ENCODE results near the gene SLC16A7. TPM values are rescaled to one million over a fixed set of nuclear protein-coding genes. Genes with fewer than 3 reads are reported as not detected.

Gene SLC16A7
- total RNA-seq, 1 donor from 2014 or later = 2.9 TPM

- no peak overlapping the region for H3K27ac Mint-ChIP-seq (ENCODE audit: unreplicated experiment)
- DNase-seq (ENCODE audit: low read depth, low spot score) = no peak
- no peak overlapping the region for H3K4me3 Mint-ChIP-seq
- H3K27me3 Mint-ChIP-seq (ENCODE audit: low read depth) = no peaks in the 10 kb centered on the region
- TF ChIP-seq CTCF (conservative IDR thresholded peaks at IDR 0.05) = no peak
- H3K4me1 Mint-ChIP-seq = no peaks in the 10 kb centered on the region
- H3K36me3 Mint-ChIP-seq (ENCODE audit: low read depth) = peaks cover 7% of the 10 kb centered on the region
- peaks cover 17% of the 10 kb centered on the region for H3K9me3 Mint-ChIP-seq
Measured at GRCh38 chr12:59645242-59645641, 49.4 kb downstream of the SLC16A7 start.

GRCh38 chr12:59646636-59647035 is 50.8 kb downstream of the SLC16A7 start:
- Mint-ChIP-seq H3K27me3 (ENCODE audit: low read depth) (no peaks in the 10 kb centered on the region), H3K36me3 (ENCODE audit: low read depth) (peaks cover 7% of the 10 kb centered on the region), H3K4me1 (no peaks in the 10 kb centered on the region)

GRCh38 chr12:59649203-59649602 is 53.4 kb downstream of the SLC16A7 start:
- DNase-seq (ENCODE audit: low read depth, low spot score) = no peak
- Mint-ChIP-seq H3K4me3 (no peak overlapping the region), H3K27ac (ENCODE audit: unreplicated experiment) (no peak overlapping the region), H3K36me3 (ENCODE audit: low read depth) (peaks cover 7% of the 10 kb centered on the region), H3K4me1 (no peaks in the 10 kb centered on the region), H3K27me3 (ENCODE audit: low read depth) (no peaks in the 10 kb centered on the region), H3K9me3 (peaks cover 17% of the 10 kb centered on the region)
- no peak for TF ChIP-seq CTCF (conservative IDR thresholded peaks at IDR 0.05)

More at GRCh38 chr12:59646636-59647035, 50.8 kb downstream of the SLC16A7 start:
- Mint-ChIP-seq H3K4me3 (no peak overlapping the region), H3K27ac (ENCODE audit: unreplicated experiment) (no peak overlapping the region), H3K9me3 (peaks cover 17% of the 10 kb centered on the region)
- TF ChIP-seq CTCF (conservative IDR thresholded peaks at IDR 0.05) = no peak
- DNase-seq (ENCODE audit: low read depth, low spot score) = no peak

GRCh38 chr12:59650588-59651228 is 54.9 kb downstream of the SLC16A7 start:
- Mint-ChIP-seq H3K36me3 (ENCODE audit: low read depth) (peaks cover 1% of the 10 kb centered on the region), H3K4me1 (no peaks in the 10 kb centered on the region), H3K27me3 (ENCODE audit: low read depth) (no peaks in the 10 kb centered on the region), H3K9me3 (peaks cover 11% of the 10 kb centered on the region), H3K27ac (ENCODE audit: unreplicated experiment) (no peak overlapping the region), H3K4me3 (no peak overlapping the region)
- TF ChIP-seq CTCF (conservative IDR thresholded peaks at IDR 0.05) = no peak
- DNase-seq (ENCODE audit: low read depth, low spot score) = no peak

- no peak overlapping the region for H3K4me3 Mint-ChIP-seq
- no peak for DNase-seq (ENCODE audit: low read depth, low spot score)
- no peak overlapping the region for H3K27ac Mint-ChIP-seq (ENCODE audit: unreplicated experiment)
- H3K4me1 Mint-ChIP-seq = no peaks in the 10 kb centered on the region
- TF ChIP-seq CTCF (conservative IDR thresholded peaks at IDR 0.05) = no peak
- H3K27me3 Mint-ChIP-seq (ENCODE audit: low read depth) = no peaks in the 10 kb centered on the region
- H3K9me3 Mint-ChIP-seq = peaks cover 10% of the 10 kb centered on the region
- no peaks in the 10 kb centered on the region for H3K36me3 Mint-ChIP-seq (ENCODE audit: low read depth)
Measured at GRCh38 chr12:59651229-59651920, 55.5 kb downstream of the SLC16A7 start.
